ENCODE results near the gene METRN. TPM values are rescaled to one million over a fixed set of nuclear protein-coding genes. Genes with fewer than 3 reads are reported as not detected.

The METRN gene
- total RNA-seq, 1 experiment from 2014 or later: 25.2 TPM

- Histone ChIP-seq H3K4me2 (ENCODE audit: low read depth, low read length, poor library complexity, severe bottlenecking) (peak overlapping the region; percentile 70), H3K27me3 (ENCODE audit: low read length) (no peaks in the 10 kb centered on the region), H4K20me1 (ENCODE audit: insufficient read depth, low read depth, low read length) (peaks cover 31% of the 10 kb centered on the region), H3K9ac (ENCODE audit: low read length) (peak overlapping the region; percentile 84), H3K36me3 (ENCODE audit: insufficient read depth, low read length) (no peaks in the 10 kb centered on the region), H3K9me2 (replicated peaks; ENCODE audit: insufficient read depth, low read length) (no peaks in the 10 kb centered on the region), H3K9me3 (ENCODE audit: low read length) (no peaks in the 10 kb centered on the region), H3K4me3 (ENCODE audit: low read length) (peak overlapping the region; percentile 81), H3K27ac (ENCODE audit: low read length) (peak overlapping the region; percentile 63), H3K4me1 (ENCODE audit: low read length) (peaks cover 52% of the 10 kb centered on the region), H2AFZ (ENCODE audit: low read length) (no peak overlapping the region), H3K79me2 (ENCODE audit: low read length) (peaks cover 7% of the 10 kb centered on the region; the same call in 1 of the 2 replicates)
- DNase-seq: peak; percentile 74
These were observed 720 bp downstream of the METRN start for GRCh38 chr16:715477-716199.

- peaks cover 31% of the 10 kb centered on the region for H4K20me1 ChIP-seq (ENCODE audit: insufficient read depth, low read depth, low read length)
- no peak for DNase-seq
- peaks cover 52% of the 10 kb centered on the region for H3K4me1 ChIP-seq (ENCODE audit: low read length)
- peak overlapping the region; percentile 70 for H3K4me2 ChIP-seq (ENCODE audit: low read depth, low read length, poor library complexity, severe bottlenecking)
- H3K4me3 ChIP-seq (ENCODE audit: low read length): peak overlapping the region; percentile 81
- H3K9ac ChIP-seq (ENCODE audit: low read length): peak overlapping the region; percentile 84
- no peaks in the 10 kb centered on the region for H3K36me3 ChIP-seq (ENCODE audit: insufficient read depth, low read length)
- no peak overlapping the region for H2AFZ ChIP-seq (ENCODE audit: low read length)
- H3K9me2 ChIP-seq (replicated peaks; ENCODE audit: insufficient read depth, low read length): no peaks in the 10 kb centered on the region
- H3K79me2 ChIP-seq (ENCODE audit: low read length): peaks cover 7% of the 10 kb centered on the region; the same call in 1 of the 2 replicates
- H3K9me3 ChIP-seq (ENCODE audit: low read length): no peaks in the 10 kb centered on the region
- peak overlapping the region; percentile 63 for H3K27ac ChIP-seq (ENCODE audit: low read length)
- H3K27me3 ChIP-seq (ENCODE audit: low read length): no peaks in the 10 kb centered on the region
These were observed 1.3 kb downstream of the METRN start for GRCh38 chr16:716200-716568.

- H3K27me3 ChIP-seq (ENCODE audit: low read length): no peaks in the 10 kb centered on the region
- peaks cover 57% of the 10 kb centered on the region for H3K4me1 ChIP-seq (ENCODE audit: low read length)
- peak overlapping the region; percentile 70 for H3K4me2 ChIP-seq (ENCODE audit: low read depth, low read length, poor library complexity, severe bottlenecking)
These were observed 1.9 kb downstream of the METRN start for GRCh38 chr16:716768-717325.

GRCh38 chr16:717450-718245 is 2.7 kb downstream of the METRN start:
- H3K79me2 ChIP-seq (ENCODE audit: low read length): peaks cover 15% of the 10 kb centered on the region; the same call in 1 of the 2 replicates
- H3K36me3 ChIP-seq (ENCODE audit: insufficient read depth, low read length): no peaks in the 10 kb centered on the region
- H3K4me3 ChIP-seq (ENCODE audit: low read length): peak overlapping the region; percentile 81; the same call in 1 of the 2 replicates
- H3K4me2 ChIP-seq (ENCODE audit: low read depth, low read length, poor library complexity, severe bottlenecking): peak overlapping the region; percentile 70
- H3K9me3 ChIP-seq (ENCODE audit: low read length): no peaks in the 10 kb centered on the region
- H3K27me3 ChIP-seq (ENCODE audit: low read length): no peaks in the 10 kb centered on the region
- DNase-seq: peak; percentile 44
- no peaks in the 10 kb centered on the region for H3K9me2 ChIP-seq (replicated peaks; ENCODE audit: insufficient read depth, low read length)
- H3K4me1 ChIP-seq (ENCODE audit: low read length): peaks cover 65% of the 10 kb centered on the region
- H2AFZ ChIP-seq (ENCODE audit: low read length): no peak overlapping the region
- peak overlapping the region; percentile 84; the same call in 1 of the 2 replicates for H3K9ac ChIP-seq (ENCODE audit: low read length)
- no peak overlapping the region for H3K27ac ChIP-seq (ENCODE audit: low read length)
- H4K20me1 ChIP-seq (ENCODE audit: insufficient read depth, low read depth, low read length): peaks cover 38% of the 10 kb centered on the region

More at GRCh38 chr16:716768-717325, 1.9 kb downstream of the METRN start:
- H2AFZ ChIP-seq (ENCODE audit: low read length): no peak overlapping the region
- no peaks in the 10 kb centered on the region for H3K36me3 ChIP-seq (ENCODE audit: insufficient read depth, low read length)
- peak overlapping the region; percentile 63 for H3K27ac ChIP-seq (ENCODE audit: low read length)
- H3K9me2 ChIP-seq (replicated peaks; ENCODE audit: insufficient read depth, low read length): no peaks in the 10 kb centered on the region
- H3K4me3 ChIP-seq (ENCODE audit: low read length): peak overlapping the region; percentile 81; the same call in 1 of the 2 replicates
- peaks cover 10% of the 10 kb centered on the region; the same call in 1 of the 2 replicates for H3K79me2 ChIP-seq (ENCODE audit: low read length)
- peaks cover 35% of the 10 kb centered on the region for H4K20me1 ChIP-seq (ENCODE audit: insufficient read depth, low read depth, low read length)
- H3K9me3 ChIP-seq (ENCODE audit: low read length): no peaks in the 10 kb centered on the region
- H3K9ac ChIP-seq (ENCODE audit: low read length): peak overlapping the region; percentile 84
- no peak for DNase-seq

- H3K4me2 ChIP-seq (ENCODE audit: low read depth, low read length, poor library complexity, severe bottlenecking): peak overlapping the region; percentile 88
- H3K9me3 ChIP-seq (ENCODE audit: low read length): no peaks in the 10 kb centered on the region
- no peak overlapping the region for H3K9ac ChIP-seq (ENCODE audit: low read length)
- H4K20me1 ChIP-seq (ENCODE audit: insufficient read depth, low read depth, low read length): peaks cover 38% of the 10 kb centered on the region
- H3K27ac ChIP-seq (ENCODE audit: low read length): no peak overlapping the region
- H3K9me2 ChIP-seq (replicated peaks; ENCODE audit: insufficient read depth, low read length): no peaks in the 10 kb centered on the region
- H2AFZ ChIP-seq (ENCODE audit: low read length): no peak overlapping the region
- H3K79me2 ChIP-seq (ENCODE audit: low read length): peaks cover 19% of the 10 kb centered on the region; the same call in 1 of the 2 replicates
- 0 out of 2 replicates have a peak, but pooled peaks cover under 1% of the 10 kb centered on the region for H3K36me3 ChIP-seq (ENCODE audit: insufficient read depth, low read length)
- peak; percentile 41 for DNase-seq
- no peak overlapping the region for H3K4me3 ChIP-seq (ENCODE audit: low read length)
- H3K4me1 ChIP-seq (ENCODE audit: low read length): peaks cover 73% of the 10 kb centered on the region
- no peaks in the 10 kb centered on the region for H3K27me3 ChIP-seq (ENCODE audit: low read length)
These were observed 3.5 kb downstream of the METRN start for GRCh38 chr16:718389-718788.

GRCh38 chr16:718922-719321 is 4.0 kb downstream of the METRN start:
- Histone ChIP-seq H3K4me1 (ENCODE audit: low read length) (peaks cover 78% of the 10 kb centered on the region), H3K27ac (ENCODE audit: low read length) (no peak overlapping the region), H3K9me3 (ENCODE audit: low read length) (no peaks in the 10 kb centered on the region), H4K20me1 (ENCODE audit: insufficient read depth, low read depth, low read length) (peaks cover 35% of the 10 kb centered on the region), H3K9me2 (replicated peaks; ENCODE audit: insufficient read depth, low read length) (no peaks in the 10 kb centered on the region), H3K4me2 (ENCODE audit: low read depth, low read length, poor library complexity, severe bottlenecking) (peak overlapping the region; percentile 88), H3K27me3 (ENCODE audit: low read length) (no peaks in the 10 kb centered on the region), H3K36me3 (ENCODE audit: insufficient read depth, low read length) (0 out of 2 replicates have a peak, but pooled peaks cover 2% of the 10 kb centered on the region), H2AFZ (ENCODE audit: low read length) (no peak overlapping the region), H3K9ac (ENCODE audit: low read length) (peak overlapping the region; percentile 99; the same call in 1 of the 2 replicates), H3K4me3 (ENCODE audit: low read length) (peak overlapping the region; percentile 97; the same call in 1 of the 2 replicates), H3K79me2 (ENCODE audit: low read length) (peaks cover 19% of the 10 kb centered on the region; the same call in 1 of the 2 replicates)
- DNase-seq: peak; percentile 49

- no peaks in the 10 kb centered on the region for H3K9me3 ChIP-seq (ENCODE audit: low read length)
- H3K4me3 ChIP-seq (ENCODE audit: low read length): peak overlapping the region; percentile 97
- H3K36me3 ChIP-seq (ENCODE audit: insufficient read depth, low read length): 0 out of 2 replicates have a peak, but pooled peaks cover 2% of the 10 kb centered on the region
- no peaks in the 10 kb centered on the region for H3K27me3 ChIP-seq (ENCODE audit: low read length)
- H3K9me2 ChIP-seq (replicated peaks; ENCODE audit: insufficient read depth, low read length): no peaks in the 10 kb centered on the region
- no peak for DNase-seq
- H3K4me2 ChIP-seq (ENCODE audit: low read depth, low read length, poor library complexity, severe bottlenecking): peak overlapping the region; percentile 88
- H3K79me2 ChIP-seq (ENCODE audit: low read length): peaks cover 19% of the 10 kb centered on the region; the same call in 1 of the 2 replicates
- H3K9ac ChIP-seq (ENCODE audit: low read length): peak overlapping the region; percentile 99
- H3K4me1 ChIP-seq (ENCODE audit: low read length): peaks cover 82% of the 10 kb centered on the region
- peaks cover 29% of the 10 kb centered on the region for H4K20me1 ChIP-seq (ENCODE audit: insufficient read depth, low read depth, low read length)
- no peak overlapping the region for H2AFZ ChIP-seq (ENCODE audit: low read length)
- H3K27ac ChIP-seq (ENCODE audit: low read length): peak overlapping the region; percentile 91
These were observed 5.0 kb downstream of the METRN start for GRCh38 chr16:719815-720446.

All from Karpas-422 (cell line).